Measurements from ENCODE around the gene B3GALT6. TPM values are rescaled to one million over a fixed set of nuclear protein-coding genes. Genes with fewer than 3 reads are reported as not detected.

B3GALT6 gene
- total RNA-seq, 1 experiment from 2014 or later = 74.0 TPM

DNA sequence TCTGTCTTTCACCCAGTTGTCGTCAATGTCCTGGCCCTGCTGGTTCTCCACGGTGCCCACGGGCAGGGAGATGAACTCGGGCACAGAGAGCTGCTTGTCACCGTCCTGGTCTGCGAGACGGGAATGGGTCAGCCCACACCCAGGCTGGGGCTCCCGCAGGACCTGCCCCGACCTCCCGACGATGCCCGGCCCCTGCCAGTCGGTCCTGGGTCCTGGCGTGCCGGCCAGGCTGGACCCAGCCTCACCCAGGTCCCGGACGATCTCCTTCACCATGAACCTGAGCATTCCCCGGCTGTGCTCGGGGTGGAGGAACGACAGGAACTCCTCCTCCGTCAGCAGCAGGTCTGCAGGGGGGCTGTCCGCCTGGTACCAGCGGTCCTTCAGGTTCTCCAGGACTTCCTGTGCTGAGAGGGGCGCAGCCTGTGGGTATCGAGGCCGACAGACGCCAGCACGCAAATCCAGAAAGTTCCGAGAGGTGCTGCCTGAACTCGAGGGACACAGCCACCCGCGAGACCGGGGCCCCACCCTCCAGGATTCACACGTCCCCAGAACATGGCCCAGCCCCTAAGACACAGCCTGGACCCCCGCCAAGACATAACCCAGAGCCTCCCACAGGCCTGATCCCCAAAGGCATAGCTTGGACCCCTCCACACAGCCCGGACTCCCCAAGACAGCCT is 13.4 kb upstream of the B3GALT6 start:
- Histone ChIP-seq H3K27ac (ENCODE audit: low read length) (no peak overlapping the region), H4K20me1 (ENCODE audit: low read length) (no peaks in the 10 kb centered on the region), H3K36me3 (ENCODE audit: low read depth, low read length) (peaks cover 43% of the 10 kb centered on the region; the same call in 1 of the 2 replicates), H3F3A (ENCODE audit: low read length, unreplicated experiment) (no peaks in the 10 kb centered on the region), H3K9me3 (ENCODE audit: low read length) (no peaks in the 10 kb centered on the region), H3K4me3 (ENCODE audit: low read length) (no peak overlapping the region), H3K79me2 (ENCODE audit: low read length) (no peaks in the 10 kb centered on the region), H3K9ac (ENCODE audit: low read length) (no peak overlapping the region), H3K27me3 (ENCODE audit: low read length) (no peaks in the 10 kb centered on the region), H3K4me2 (ENCODE audit: low read length) (no peak overlapping the region), H3K4me1 (ENCODE audit: insufficient read depth, low read length) (no peaks in the 10 kb centered on the region), H3K9me2 (replicated peaks; ENCODE audit: low read length) (no peaks in the 10 kb centered on the region), H2AFZ (ENCODE audit: low read length) (no peak overlapping the region)
- no peak for DNase-seq
- BruUV-seq (replicated peaks) = no TSS peak
- CTCF ChIA-PET = no interaction called here
- POLR2A ChIA-PET (ENCODE audit: unreplicated experiment) = interaction anchor here (0.6 kb wide), 2 partner anchors 113 to 160 kb away, joined by 4 to 7 read pairs; no protein-coding TSS in a partner anchor
- intact Hi-C loops (cut with micrococcal nuclease) = no loop called here
- TF ChIP-seq EZH2phosphoT487 (IDR thresholded peaks at IDR 0.05; ENCODE audit: borderline replicate concordance, low read length) (no peak), EZH2 (IDR thresholded peaks at IDR 0.05; ENCODE audit: low read length, unreplicated experiment) (no peak)
- TF ChIP-seq, protein P1, sequence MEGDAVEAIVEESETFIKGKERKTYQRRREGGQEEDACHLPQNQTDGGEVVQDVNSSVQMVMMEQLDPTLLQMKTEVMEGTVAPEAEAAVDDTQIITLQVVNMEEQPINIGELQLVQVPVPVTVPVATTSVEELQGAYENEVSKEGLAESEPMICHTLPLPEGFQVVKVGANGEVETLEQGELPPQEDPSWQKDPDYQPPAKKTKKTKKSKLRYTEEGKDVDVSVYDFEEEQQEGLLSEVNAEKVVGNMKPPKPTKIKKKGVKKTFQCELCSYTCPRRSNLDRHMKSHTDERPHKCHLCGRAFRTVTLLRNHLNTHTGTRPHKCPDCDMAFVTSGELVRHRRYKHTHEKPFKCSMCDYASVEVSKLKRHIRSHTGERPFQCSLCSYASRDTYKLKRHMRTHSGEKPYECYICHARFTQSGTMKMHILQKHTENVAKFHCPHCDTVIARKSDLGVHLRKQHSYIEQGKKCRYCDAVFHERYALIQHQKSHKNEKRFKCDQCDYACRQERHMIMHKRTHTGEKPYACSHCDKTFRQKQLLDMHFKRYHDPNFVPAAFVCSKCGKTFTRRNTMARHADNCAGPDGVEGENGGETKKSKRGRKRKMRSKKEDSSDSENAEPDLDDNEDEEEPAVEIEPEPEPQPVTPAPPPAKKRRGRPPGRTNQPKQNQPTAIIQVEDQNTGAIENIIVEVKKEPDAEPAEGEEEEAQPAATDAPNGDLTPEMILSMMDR (conservative IDR thresholded peaks at IDR 0.05; ENCODE audit: low read depth, low read length) = no peak
- no peak for ATAC-seq

DNA sequence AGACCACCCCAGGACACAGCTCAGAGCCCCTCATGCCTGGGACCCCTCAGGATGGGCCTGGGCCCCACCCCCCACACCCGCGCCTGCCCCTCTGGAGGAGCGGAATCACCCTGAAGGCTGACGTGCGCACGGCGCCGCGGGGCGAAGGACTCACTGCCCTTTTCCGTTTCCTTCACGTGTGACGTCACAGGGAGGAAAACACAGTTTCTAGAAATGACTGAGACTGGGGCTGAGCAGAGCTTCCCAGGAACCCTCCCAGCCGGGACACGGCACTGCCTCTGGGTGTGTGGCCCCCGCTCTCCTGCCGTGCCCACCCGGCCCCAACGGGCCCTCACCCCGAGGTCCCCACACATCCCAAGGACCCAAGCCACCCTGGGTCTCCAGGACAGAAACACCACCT is 12.7 kb upstream of the B3GALT6 start:
- no peak for ATAC-seq

More for the DNA sequence above, 12.7 kb upstream of the B3GALT6 start:
- no peaks in the 10 kb centered on the region for H3K4me1 ChIP-seq (ENCODE audit: insufficient read depth, low read length)
- H3K79me2 ChIP-seq (ENCODE audit: low read length) = peaks cover under 1% of the 10 kb centered on the region; the same call in 1 of the 2 replicates
- H3K4me2 ChIP-seq (ENCODE audit: low read length) = no peak overlapping the region
- no peaks in the 10 kb centered on the region for H3F3A ChIP-seq (ENCODE audit: low read length, unreplicated experiment)
- ChIA-PET CTCF (no interaction called here), POLR2A (ENCODE audit: unreplicated experiment) (no interaction called here)
- no peak overlapping the region for H3K27ac ChIP-seq (ENCODE audit: low read length)
- no peaks in the 10 kb centered on the region for H3K9me2 ChIP-seq (replicated peaks; ENCODE audit: low read length)
- H3K36me3 ChIP-seq (ENCODE audit: low read depth, low read length) = peaks cover 43% of the 10 kb centered on the region; the same call in 1 of the 2 replicates
- TF ChIP-seq, protein P1 (conservative IDR thresholded peaks at IDR 0.05; ENCODE audit: low read depth, low read length) = no peak
- TF ChIP-seq EZH2 (IDR thresholded peaks at IDR 0.05; ENCODE audit: low read length, unreplicated experiment) = no peak
- no peak for TF ChIP-seq EZH2phosphoT487 (IDR thresholded peaks at IDR 0.05; ENCODE audit: borderline replicate concordance, low read length)
- DNase-seq = no peak
- no peaks in the 10 kb centered on the region for H4K20me1 ChIP-seq (ENCODE audit: low read length)
- no peak overlapping the region for H3K4me3 ChIP-seq (ENCODE audit: low read length)
- H3K9ac ChIP-seq (ENCODE audit: low read length) = no peak overlapping the region
- H2AFZ ChIP-seq (ENCODE audit: low read length) = no peak overlapping the region
- intact Hi-C loops (cut with micrococcal nuclease) = no loop called here
- no peaks in the 10 kb centered on the region for H3K9me3 ChIP-seq (ENCODE audit: low read length)
- no peaks in the 10 kb centered on the region for H3K27me3 ChIP-seq (ENCODE audit: low read length)
- no TSS peak for BruUV-seq (replicated peaks)

Measured in PC-3 (cell line).